Prostate gland (tissue), 2 donors: ENCODE data around the gene KRT2.

Experiments
- POLR2AphosphoS5 ChIP-seq: sonication (generic); formaldehyde crosslinking; IDR thresholded peaks from one replicate; pipeline ENCODE4 v1.6.1; 2017; ENCODE audit warnings: antibody characterized with exemption
- TF ChIP-seq, protein P1 (sequence below), 4 experiments: fragments of 200-600 bp in 2 of 4; fragments of 450-650 bp in 2 of 4; sonication (generic) in 2 of 4; IDR thresholded peaks; 1 replicate in 3 of 4; 2 replicates in 1 of 4; pipeline ENCODE4 v1.5.1; 2016 to 2019; ENCODE audit warnings: antibody characterized with exemption in 4 of 4, mild to moderate bottlenecking in 2 of 4, moderate library complexity in 2 of 4

DNA sequence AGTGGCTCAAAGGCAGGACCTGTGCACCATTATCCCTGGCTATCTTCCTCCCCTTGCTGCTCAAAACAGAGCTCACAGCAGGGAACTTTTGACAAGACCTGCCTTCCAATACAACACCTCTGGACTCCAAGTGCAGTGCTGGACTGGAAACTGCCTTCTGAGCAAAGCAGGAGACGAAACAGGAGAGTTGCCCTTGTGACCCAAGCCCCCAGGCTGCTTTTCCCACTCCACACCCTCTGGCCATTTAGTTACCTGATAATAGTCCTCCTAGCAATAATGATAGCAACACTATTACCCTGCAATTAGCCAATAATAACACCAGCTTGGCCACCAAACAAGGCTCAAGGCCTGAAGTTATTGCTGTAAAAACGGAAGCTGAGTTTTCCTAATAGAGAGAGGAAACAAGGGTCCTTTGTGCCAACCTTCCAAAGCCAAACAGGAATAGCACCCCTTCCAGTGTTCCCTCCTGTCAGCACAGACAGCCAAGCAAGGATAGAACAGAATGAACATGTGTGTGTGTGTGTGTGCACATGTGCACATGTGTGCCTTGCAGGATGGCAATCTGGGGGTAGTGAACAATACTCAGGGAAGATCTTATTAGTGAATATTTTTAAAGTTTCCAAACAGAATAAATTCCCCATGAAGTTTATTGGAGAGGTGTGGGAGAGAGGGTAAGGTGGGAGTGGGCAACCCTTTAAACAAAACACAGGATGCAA is 24.5 kb downstream of the KRT2 start:
- TF ChIP-seq, protein P1, sequence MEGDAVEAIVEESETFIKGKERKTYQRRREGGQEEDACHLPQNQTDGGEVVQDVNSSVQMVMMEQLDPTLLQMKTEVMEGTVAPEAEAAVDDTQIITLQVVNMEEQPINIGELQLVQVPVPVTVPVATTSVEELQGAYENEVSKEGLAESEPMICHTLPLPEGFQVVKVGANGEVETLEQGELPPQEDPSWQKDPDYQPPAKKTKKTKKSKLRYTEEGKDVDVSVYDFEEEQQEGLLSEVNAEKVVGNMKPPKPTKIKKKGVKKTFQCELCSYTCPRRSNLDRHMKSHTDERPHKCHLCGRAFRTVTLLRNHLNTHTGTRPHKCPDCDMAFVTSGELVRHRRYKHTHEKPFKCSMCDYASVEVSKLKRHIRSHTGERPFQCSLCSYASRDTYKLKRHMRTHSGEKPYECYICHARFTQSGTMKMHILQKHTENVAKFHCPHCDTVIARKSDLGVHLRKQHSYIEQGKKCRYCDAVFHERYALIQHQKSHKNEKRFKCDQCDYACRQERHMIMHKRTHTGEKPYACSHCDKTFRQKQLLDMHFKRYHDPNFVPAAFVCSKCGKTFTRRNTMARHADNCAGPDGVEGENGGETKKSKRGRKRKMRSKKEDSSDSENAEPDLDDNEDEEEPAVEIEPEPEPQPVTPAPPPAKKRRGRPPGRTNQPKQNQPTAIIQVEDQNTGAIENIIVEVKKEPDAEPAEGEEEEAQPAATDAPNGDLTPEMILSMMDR (IDR thresholded peaks at IDR 0.05) = no peak
- no peak for TF ChIP-seq POLR2AphosphoS5
